Right atrium auricular region (tissue), 2 donors: ENCODE data around the gene UGT1A5. TPM values are rescaled to one million over a fixed set of nuclear protein-coding genes. Genes with fewer than 3 reads are reported as not detected.

Source experiments
- DNase-seq: peaks from one replicate; pipeline ENCODE4 v3.0.0-alpha.2; 2019; ENCODE audit warnings: low spot score
- H3K27ac ChIP-seq, 2 donors: fragments of 200-600 bp; sonication (generic); 1 replicate in 1 of 2; 2 replicates in 1 of 2; pipeline ENCODE4 v1.5.1; 2016 to 2019
- H3K27me3 ChIP-seq, 2 donors: fragments of 200-600 bp; sonication (generic); one replicate each; pipeline versions ENCODE4 v1.5.1 to v1.6.0; 2017 to 2019
- H3K36me3 ChIP-seq: fragments of 200-600 bp; sonication (generic); one replicate; pipeline ENCODE4 v1.5.1; 2016
- H3K4me1 ChIP-seq, 2 donors: fragments of 200-600 bp; sonication (generic); one replicate each; pipeline versions ENCODE4 v1.5.1 to v1.6.0; 2017 to 2019
- H3K4me3 ChIP-seq, 2 donors: fragments of 200-600 bp; sonication (generic); 1 replicate in 1 of 2; 2 replicates in 1 of 2; pipeline ENCODE4 v1.5.1; 2017 to 2019; ENCODE audit warnings: mild to moderate bottlenecking in 1 of 2, moderate library complexity in 1 of 2
- H3K9me3 ChIP-seq, 2 donors: fragments of 200-600 bp; sonication (generic); one replicate each; pipeline ENCODE4 v1.5.1; 2019
- total RNA-seq, 2 donors: library from RNA; depleted of rRNA; stranded (reverse); fragments of >200 nt; gene quantifications; one replicate each; pipeline ENCODE4 v1.1.0, GENCODE V29; 2016
- TF ChIP-seq, protein P1 (sequence below), 2 donors: fragments of 200-600 bp; sonication (generic); IDR thresholded peaks; one replicate each; pipeline ENCODE4 v1.5.1; 2019; ENCODE audit warnings: antibody characterized with exemption in 2 of 2

Gene UGT1A5
- total RNA-seq, 2 donors from 2014 or later: not detected

DNA sequence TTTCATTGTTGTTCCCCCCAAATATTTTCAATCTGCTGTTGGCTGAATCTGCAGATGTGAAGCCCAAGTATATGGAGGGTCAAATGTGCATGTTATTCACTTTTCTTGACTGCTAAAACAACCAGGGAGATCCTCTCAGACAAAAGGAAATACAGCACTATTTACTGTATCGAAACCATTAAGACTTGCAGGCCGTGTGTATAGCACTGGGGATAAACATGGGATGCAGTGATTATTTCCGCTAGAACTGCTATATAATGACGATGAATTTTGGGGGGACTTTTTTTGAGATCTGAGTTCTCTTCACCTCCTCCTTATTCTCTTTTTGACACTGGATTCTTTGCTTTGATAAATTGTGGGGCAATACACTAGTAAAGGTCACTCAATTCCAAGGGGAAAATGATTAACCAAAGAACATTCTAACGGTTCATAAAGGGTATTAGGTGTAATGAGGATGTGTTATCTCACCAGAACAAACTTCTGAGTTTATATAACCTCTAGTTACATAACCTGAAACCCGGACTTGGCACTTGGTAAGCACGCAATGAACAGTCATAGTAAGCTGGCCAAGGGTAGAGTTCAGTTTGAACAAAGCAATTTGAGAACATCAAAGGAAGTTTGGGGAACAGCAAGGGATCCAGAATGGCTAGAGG lies 43.8 kb downstream of the UGT1A5 start:
- TF ChIP-seq, protein P1, sequence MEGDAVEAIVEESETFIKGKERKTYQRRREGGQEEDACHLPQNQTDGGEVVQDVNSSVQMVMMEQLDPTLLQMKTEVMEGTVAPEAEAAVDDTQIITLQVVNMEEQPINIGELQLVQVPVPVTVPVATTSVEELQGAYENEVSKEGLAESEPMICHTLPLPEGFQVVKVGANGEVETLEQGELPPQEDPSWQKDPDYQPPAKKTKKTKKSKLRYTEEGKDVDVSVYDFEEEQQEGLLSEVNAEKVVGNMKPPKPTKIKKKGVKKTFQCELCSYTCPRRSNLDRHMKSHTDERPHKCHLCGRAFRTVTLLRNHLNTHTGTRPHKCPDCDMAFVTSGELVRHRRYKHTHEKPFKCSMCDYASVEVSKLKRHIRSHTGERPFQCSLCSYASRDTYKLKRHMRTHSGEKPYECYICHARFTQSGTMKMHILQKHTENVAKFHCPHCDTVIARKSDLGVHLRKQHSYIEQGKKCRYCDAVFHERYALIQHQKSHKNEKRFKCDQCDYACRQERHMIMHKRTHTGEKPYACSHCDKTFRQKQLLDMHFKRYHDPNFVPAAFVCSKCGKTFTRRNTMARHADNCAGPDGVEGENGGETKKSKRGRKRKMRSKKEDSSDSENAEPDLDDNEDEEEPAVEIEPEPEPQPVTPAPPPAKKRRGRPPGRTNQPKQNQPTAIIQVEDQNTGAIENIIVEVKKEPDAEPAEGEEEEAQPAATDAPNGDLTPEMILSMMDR (IDR thresholded peaks at IDR 0.05): no peak
- Histone ChIP-seq H3K9me3 (no peaks in the 10 kb centered on the region), H3K27me3 (no peaks in the 10 kb centered on the region), H3K4me1 (no peaks in the 10 kb centered on the region), H3K27ac (no peak overlapping the region), H3K36me3 (no peaks in the 10 kb centered on the region), H3K4me3 (no peak overlapping the region)
- no peak for DNase-seq

GRCh38 chr2:233758141-233758540 lies 45.4 kb downstream of the UGT1A5 start:
- TF ChIP-seq, protein P1 (IDR thresholded peaks at IDR 0.05): no peak
- Histone ChIP-seq H3K4me3 (no peak overlapping the region), H3K9me3 (no peaks in the 10 kb centered on the region), H3K4me1 (no peaks in the 10 kb centered on the region), H3K27me3 (no peaks in the 10 kb centered on the region), H3K27ac (no peak overlapping the region), H3K36me3 (no peaks in the 10 kb centered on the region)
- no peak for DNase-seq

DNA sequence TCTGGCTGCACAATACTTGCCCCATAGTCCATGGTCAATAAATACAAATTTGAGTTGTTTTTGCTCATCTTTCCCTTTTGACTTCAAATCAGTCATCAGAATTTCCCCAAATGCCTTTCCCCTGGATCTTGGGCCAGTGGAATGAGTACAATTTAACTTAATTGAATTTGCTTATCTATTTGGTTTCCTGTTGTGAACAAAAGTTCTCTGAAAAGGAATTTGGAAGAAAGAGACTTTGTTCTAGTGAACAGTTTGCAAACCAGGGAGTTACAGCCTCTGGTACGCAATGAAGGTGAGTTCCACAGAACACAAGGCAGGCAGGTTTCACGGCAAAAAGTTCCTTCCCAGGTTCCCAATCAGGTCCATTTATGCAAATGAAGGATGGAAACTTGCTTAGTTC lies 46.1 kb downstream of the UGT1A5 start:
- no peak overlapping the region for H3K4me3 ChIP-seq
- no peak for DNase-seq
- no peaks in the 10 kb centered on the region for H3K4me1 ChIP-seq
- no peaks in the 10 kb centered on the region for H3K36me3 ChIP-seq
- H3K9me3 ChIP-seq: no peaks in the 10 kb centered on the region
- no peaks in the 10 kb centered on the region for H3K27me3 ChIP-seq
- no peak overlapping the region for H3K27ac ChIP-seq
- TF ChIP-seq, protein P1 (IDR thresholded peaks at IDR 0.05): no peak

DNA sequence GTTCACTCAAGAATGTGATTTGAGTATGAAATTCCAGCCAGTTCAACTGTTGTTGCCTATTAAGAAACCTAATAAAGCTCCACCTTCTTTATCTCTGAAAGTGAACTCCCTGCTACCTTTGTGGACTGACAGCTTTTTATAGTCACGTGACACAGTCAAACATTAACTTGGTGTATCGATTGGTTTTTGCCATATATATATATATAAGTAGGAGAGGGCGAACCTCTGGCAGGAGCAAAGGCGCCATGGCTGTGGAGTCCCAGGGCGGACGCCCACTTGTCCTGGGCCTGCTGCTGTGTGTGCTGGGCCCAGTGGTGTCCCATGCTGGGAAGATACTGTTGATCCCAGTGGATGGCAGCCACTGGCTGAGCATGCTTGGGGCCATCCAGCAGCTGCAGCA lies 47.3 kb downstream of the UGT1A5 start, which contains the start of gene UGT1A1:
TSS of gene UGT1A1 (plus strand) at position 228 of the 400 bp plus-strand sequence. CDS start at position 246, 18 bp downstream.
- DNase-seq: no peak
- TF ChIP-seq, protein P1 (IDR thresholded peaks at IDR 0.05): no peak
- Histone ChIP-seq H3K4me1 (no peaks in the 10 kb centered on the region), H3K27me3 (no peaks in the 10 kb centered on the region), H3K36me3 (no peaks in the 10 kb centered on the region), H3K27ac (no peak within 1 kb of the TSS), H3K4me3 (no peak within 1 kb of the TSS), H3K9me3 (no peaks in the 10 kb centered on the region)

- Histone ChIP-seq H3K27me3 (no peaks in the 10 kb centered on the region), H3K27ac (no peak overlapping the region), H3K4me1 (no peaks in the 10 kb centered on the region), H3K36me3 (no peaks in the 10 kb centered on the region), H3K4me3 (no peak overlapping the region), H3K9me3 (no peaks in the 10 kb centered on the region)
- TF ChIP-seq, protein P1 (IDR thresholded peaks at IDR 0.05): no peak
- DNase-seq: no peak
Measured at GRCh38 chr2:233761040-233761769, 48.5 kb downstream of the UGT1A5 start.
